Esophagus mucosa (tissue), 1 donor: ENCODE measurements around the gene ZBTB20. TPM values are rescaled to one million over a fixed set of nuclear protein-coding genes. Genes with fewer than 3 reads are reported as not detected.

Experiments
- ATAC-seq: fragments of 200-7000 bp; cut with Tn5 transposase; one replicate; pipeline ENCODE4 v1.9.1; 2020
- total RNA-seq: library from RNA; stranded (reverse); gene quantifications from one replicate; pipeline ENCODE4 v1.2.4, GENCODE V29; 2023
- donor health status: DM: yes; HTN: yes; CAD: no.

Gene ZBTB20
- total RNA-seq, 1 donor from 2014 or later, result 7.3 TPM

DNA sequence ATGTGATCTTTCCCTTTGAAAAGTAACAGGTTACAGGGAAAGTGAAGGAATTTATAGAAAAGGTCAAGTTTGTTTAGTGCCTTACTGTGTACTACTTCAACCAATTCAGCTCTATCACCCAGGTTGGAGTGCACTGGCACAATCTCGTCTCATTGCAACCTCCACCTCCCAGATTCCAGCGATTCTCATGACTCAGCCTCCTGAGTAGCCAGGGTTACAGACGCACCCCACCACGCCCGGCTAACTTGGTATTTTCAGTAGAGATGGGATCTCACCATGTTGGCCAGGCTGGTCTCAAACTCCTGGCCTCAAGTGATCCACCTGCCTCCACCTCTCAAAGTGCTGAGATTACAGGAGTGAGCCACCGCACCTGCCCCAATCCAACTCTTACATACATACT is 279.7 kb downstream of the ZBTB20 start:
- no peak for ATAC-seq

DNA sequence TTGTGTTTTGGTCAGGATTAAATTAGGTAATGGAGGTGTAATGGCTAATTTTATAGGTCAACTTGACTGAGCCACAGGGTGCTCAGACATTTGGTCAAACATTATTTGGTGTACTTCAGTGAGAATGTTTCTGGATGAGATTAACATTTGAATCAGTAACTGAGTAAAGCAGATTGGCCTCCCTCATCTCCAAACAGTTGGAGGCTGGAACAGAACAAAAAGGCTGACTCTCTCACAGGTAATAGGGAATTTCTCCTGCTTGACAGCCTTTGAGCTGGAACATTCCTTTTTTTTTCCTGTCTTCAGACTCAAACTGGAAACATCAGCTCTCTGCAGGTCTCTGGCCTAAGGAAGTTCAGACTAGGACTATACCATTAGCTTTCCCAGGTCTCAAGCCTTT is 280.7 kb downstream of the ZBTB20 start:
- no peak for ATAC-seq

DNA sequence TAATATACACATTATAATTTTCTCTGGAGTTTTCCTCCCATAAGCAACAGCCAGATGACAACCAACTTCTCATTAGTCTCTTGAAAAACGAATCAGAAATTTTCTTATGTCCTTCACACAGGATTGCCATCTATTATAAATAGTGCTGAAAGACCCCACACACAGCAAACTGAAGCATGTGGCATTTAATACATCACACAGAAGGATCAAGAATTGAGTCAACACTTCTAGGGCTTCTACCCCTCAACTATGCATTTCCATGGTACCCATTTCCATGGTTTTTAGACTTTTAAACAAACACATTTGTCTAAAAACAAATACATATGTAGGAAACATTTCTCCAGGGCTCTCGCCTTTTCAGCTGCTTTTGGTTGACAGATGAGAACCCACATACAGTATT is 282.1 kb downstream of the ZBTB20 start:
- ATAC-seq, result no peak

DNA sequence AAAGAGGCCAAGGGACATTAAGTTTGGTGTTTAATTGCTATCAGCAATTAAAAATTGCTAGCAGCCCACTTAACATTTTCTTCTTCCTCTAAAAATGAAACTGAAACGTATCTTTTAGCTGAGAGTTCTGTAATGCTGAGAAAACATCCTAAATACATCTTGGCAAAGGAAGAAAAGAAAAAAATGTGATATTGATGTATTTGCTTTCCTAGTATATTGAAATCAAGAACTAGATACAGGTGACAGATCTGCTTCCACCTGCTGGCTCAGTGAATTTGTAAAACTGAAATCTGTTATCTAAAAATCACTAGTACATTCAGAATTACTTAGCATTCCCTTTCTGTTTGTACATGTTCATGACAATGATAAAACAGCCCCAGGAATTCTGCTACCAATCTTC is 283.2 kb downstream of the ZBTB20 start:
- ATAC-seq, result no peak

DNA sequence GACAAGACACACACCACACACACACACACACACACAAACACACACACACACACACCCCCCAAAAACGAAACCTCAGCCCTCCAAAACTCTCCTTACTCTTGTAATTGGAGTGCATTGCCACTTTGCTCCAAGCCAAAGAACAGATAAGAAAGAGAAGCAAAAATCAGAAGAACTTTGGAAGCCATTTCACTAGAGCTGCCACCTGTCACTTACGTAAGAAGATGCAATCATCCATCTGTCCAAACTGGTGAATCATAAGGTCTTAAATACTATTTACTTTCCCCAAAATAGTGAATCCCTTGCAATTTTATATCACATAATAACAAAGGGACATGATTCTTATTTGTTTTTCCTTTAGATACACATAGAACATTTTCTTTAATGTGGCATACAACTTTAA is 285.4 kb downstream of the ZBTB20 start:
- no peak for ATAC-seq

DNA sequence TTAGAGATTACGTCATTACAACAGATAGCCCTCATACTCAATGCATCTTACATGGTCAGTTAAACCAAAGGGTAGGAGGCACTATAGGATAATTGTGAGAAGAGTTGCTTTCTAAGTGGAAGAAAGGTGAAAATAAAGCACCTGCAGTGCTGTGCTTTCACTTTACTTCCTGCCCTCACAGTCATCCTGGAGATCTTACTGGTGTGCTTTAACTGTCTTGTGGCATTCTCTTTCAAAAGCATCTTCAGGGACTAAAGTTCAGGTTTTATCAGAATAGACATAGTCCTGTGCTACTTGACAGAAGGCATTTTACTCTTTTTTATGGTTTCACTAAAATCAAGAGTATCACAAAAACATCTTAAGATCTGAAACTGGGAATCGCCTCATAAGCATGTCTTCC is 286.6 kb downstream of the ZBTB20 start:
- ATAC-seq, result no peak

DNA sequence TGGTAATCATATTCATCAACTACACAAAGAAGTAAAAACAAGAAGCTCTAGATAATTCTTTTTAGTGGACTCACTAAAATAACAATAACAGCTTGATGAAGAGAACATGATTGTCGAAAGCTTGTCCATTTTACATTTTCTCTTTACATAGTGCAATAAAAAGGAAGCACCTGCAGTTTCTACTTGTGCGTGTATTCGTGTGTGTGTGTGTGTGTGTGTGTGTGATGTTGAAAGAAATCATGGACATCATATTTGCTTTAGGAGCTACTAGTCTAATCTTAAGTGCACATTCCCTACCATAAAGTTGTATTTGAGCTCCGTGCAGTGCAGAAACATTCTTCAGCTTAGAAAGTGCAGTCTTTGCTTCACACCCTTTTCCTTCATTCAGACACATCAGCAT is 288.8 kb downstream of the ZBTB20 start:
- no peak for ATAC-seq

DNA sequence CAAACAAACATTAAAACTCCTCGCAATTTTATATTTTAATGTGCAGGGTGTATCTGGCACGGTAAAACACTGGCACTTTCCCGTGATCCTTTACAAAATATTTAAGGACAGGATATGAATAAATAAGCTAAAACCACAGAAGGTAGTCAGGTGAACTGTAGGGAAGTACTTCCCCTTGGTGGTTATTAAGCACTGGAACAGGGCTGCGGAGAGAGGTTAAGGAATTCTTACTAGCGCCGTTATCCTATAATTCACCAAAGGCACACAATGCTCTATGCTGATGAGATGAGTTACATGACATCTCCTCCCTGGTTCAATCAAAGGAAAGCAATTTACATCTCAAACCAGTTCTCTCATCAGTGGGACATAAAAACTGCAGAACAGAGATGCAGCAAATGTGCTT is 289.8 kb downstream of the ZBTB20 start:
- no peak for ATAC-seq

DNA sequence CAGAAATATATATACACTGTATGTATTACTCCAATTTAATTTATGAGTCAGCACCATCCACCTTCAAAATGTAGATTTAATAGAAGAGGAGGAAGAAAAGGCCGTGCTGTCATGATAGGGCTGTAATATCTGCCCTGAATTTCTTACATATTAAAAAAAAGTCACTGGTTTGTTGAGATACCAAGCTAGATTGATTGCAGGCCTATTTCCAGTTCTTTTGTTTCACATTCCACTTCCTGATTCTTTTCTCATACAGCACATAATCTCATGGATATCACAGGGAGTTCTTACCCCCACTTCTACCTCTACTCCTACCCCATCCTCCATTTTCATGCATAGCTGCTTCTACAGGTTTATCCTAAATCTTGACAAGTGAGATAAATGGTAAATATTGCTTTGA is 290.3 kb downstream of the ZBTB20 start:
- ATAC-seq, result no peak

DNA sequence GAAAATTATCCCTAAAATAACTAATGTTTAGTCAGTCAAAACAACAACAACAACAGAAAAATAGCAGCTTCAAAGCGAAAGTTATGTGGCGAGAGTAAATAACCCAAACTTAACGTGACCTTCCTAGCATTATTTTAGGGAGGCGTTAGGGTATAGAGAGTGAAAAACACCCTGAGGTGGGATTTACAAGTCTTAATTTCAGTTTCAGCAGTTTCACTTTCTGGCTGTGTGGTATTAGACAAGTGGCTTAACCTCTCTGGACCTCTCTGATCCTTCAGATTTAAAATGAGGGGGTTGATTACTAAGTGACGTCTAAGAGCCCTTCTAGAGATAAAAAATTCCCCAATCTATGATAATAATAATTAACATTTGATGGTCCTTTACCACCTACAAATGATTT is 291.2 kb downstream of the ZBTB20 start:
- ATAC-seq, result no peak

DNA sequence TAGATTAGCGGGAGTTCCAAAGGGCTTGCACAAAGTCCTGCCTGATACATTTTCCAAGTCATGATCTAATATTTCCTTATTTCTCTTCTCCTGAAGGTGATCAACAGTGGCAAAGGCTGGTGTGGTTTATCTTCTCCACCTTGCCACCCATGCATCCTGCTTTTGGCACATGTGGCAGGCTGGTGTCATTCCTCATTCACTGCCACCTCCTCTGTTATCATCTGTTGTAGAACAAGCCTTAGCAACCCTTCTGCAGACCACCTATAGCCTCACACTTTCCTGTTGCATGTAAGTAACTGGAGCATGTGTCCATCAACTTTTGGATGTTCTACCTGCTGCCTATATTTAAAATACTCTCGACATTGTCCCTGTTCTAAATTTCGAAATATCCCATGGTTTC is 294.1 kb downstream of the ZBTB20 start:
- no peak for ATAC-seq

DNA sequence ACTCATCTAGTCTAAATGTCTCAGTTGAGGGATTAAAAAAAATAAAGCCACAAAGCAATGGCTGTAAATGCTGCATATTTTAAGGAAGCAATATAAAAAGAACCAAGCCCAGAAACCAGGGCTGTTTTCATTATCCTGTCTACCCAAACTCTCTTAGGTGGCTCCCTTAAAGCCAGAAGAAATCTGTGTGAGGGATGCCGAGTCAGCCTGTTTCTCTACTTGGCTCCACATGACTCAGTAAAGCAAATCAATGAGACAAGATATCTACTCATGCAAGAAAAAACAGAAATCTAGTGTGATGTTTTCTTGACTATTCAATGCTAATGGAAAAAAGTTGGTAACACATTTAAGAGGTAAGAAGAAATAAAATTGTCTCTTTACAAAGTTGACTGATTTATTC is 296.2 kb downstream of the ZBTB20 start:
- ATAC-seq, result no peak

DNA sequence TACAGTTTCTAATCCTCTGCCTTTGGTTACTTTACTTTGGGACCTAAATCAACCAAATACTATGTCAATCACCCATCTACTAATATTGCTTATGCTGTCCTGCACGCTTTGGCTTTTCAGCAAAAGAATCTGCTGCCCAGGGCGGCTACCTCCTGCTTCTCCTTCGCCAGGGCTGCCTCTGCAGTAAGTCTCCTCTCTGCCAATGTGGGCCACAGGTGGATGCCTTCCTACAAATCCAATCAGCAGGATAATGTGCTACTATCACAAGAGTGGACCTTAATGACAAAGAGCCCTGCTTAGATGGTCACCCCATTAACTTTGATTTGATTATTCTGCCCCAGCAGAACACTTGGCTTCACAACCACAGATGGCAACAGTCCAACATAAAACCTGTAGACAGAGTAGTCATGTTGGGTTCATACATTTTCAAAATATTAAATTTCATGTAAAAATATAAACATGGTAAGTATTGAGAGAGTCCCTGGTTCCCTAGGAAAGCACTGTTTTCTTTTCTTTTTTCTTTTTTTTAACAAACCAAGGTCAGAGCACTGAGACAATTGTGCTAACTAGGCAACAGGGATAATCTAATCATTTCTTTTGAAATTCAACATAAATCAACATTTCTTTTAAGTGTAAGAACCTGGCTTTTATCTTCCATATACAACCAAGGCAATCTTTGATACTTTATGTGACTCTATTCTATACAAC is 298.3 kb downstream of the ZBTB20 start:
- no peak for ATAC-seq

DNA sequence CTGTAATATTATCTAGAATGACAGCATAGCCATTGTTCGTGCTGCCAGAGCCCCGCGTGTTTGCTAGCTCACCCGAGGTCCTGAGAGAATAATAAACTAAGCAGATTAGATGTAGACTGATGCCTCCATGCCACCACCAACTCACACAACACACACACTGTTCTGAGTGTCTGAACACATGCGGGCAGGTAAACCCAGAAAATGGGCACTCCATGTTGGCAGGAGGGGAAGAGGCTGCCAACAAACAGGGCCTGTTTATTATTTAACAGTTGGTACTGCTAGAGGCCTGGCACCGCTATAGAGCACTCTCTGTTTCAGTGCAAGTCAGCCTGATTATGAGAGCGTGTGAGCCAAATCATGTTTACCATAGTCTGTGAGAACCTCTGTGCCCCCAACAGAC is 299.0 kb downstream of the ZBTB20 start:
- ATAC-seq, result no peak

DNA sequence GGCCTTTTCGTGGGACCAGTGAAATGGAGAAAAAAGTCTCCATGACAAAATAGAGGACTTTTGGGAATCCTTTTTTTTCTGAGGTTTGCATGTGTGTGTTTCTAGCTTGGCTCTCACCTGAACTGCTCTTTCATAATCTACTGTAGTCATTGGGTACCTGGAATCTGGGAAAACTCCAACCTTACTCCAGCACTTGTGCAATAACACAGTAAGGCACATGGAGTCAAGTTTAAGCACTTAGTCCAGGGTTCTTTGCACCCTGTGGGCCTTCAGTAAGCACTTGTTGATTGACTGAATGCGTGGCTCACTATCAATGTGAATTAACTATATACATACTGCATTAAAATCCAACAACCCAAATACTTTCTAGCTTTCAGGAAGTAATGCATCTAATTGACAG is 299.5 kb downstream of the ZBTB20 start:
- ATAC-seq, result no peak

DNA sequence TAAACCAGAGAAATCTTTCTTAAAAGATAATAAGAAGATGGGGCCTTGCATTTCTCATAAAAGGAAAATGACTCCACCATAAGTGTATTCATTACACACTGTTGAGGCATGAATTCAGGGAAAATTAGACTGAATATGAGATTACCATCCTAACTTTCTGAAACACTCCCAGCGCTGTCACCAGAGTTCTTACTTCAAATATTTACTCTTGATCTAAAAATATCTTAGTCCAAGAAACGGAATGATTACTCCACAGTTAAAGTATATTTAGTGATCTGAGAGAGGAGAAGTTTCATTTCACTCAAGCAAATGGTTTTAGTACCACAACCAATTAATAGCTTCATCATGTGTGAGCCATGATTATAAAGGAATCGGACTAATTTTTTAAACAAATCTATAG is 300.3 kb downstream of the ZBTB20 start:
- no peak for ATAC-seq

DNA sequence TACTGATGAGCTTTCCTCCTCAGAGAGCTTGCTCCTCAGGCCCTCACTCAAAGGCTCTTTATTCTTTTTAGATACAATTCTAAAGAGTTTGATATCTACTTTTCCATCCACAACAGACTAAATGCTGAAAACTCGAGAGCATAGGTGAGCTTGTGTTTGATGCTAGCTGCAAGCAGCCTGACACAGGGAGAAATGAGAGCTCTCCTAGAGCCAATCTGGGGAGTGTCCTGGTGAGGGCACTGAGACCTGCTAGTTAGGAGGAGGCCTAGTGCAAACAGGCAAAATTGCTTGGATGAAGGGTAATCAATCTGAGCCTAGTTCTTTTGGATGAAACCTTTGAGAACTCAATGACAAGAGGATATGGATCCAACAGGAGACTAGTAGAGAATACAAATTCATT is 300.8 kb downstream of the ZBTB20 start:
- no peak for ATAC-seq

DNA sequence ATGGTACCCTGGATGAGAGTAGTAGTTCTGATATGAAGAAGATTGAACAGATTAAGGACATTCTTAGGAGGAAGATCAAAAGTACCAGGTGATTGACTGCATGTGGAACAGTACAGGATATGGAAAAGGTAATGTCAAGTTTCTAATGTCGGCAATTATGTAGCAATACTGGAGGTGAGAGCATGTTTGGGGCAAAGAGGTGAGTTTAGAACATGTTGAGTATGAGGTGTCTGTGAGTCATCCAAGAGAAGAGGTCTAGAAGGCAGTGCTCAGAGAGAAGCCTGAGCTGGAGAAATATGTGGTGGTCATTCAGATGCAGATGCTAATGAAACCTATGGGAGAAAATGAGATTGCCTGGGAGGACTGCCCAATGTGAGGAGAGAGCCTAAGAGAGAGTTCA is 305.6 kb downstream of the ZBTB20 start:
- ATAC-seq, result no peak

DNA sequence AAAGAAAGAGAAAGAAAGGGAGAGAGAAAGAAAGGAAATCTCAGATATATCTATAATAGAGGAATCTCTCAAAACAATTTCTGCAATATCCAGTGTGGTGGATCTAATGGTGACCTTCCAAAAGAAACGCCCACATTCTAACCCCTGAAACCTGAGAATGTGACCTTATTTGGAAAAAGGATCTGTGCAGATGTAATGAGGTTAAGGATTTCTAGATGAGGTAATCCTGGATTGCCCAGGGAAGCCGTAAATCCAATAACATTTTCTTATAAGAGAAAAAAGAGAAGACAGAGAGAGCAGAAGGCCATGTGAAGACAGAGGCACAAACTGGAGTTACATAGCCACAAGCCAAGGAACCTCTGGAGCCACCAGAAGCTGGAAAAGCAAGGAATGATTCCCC is 307.6 kb downstream of the ZBTB20 start:
- no peak for ATAC-seq

DNA sequence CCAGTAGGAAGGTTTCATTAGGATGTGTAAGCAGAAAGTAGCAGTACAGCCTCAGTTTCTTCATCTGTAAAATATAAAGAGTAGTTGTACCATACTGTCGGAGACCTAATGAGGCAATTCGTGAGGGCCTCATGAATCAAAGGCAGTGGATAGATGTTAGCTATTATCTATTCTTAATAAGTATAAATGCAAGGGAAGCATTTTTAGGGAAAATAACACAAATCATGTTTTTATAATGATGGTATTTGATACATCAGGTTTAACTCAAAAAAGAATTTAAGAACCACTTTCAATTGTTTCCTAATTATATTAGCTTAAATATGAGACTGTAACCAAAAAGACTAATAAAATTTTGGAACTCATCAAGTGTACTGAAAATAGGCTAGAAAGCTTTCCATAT is 309.1 kb downstream of the ZBTB20 start:
- no peak for ATAC-seq

DNA sequence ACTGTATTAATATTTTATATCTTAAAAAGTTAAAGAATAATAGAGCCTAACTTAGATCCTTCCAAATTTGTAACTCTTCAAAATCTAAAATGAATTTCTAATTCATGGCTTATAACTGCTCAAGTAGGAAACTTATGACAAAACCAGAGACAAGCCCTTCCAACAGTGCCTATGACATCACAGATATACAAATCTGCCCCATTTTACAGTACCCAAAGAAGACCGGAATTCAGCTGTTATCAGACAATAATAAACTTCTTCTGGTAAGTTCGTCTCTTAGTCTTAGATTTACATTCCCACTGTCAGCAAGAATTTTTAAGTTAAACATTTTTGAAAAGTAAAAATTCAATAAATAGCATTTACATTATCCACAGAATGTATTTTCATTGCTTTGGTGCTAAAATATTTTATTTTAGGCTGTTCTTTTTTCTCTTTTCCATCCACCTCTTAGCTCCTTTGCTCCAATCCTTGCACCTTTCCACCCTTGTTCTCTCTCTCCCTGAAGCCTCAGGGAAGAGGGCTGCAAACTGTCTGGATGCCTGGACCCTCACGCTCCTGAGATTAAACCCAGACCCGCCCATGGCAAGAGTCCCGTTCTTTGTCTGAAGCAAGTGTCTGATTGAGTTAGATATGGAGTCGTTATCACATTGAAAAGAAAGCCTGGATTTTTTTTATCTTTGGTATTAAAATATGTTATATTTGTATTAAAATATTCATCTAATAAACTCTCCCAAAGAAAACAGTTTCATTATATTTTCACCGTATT is 312.7 kb downstream of the ZBTB20 start:
- no peak for ATAC-seq

DNA sequence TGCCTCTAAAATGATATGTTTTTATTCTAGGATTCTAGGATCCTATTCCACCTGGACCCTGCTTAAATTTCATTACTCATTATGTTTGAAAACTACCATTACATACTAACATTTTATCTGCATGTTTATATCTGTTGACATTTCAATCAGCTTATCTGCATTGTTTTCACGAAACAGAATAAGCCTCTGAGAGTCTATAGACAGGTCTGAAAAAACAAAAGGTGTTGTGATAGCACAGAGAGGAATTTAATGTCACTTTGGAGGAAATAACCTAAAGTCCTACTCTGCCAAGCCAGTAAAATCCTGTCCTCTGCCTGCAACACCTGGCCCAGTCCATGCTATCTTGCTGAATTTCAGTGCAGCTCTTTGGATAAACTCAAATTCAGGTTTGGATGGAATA is 315.2 kb downstream of the ZBTB20 start:
- ATAC-seq, result no peak

DNA sequence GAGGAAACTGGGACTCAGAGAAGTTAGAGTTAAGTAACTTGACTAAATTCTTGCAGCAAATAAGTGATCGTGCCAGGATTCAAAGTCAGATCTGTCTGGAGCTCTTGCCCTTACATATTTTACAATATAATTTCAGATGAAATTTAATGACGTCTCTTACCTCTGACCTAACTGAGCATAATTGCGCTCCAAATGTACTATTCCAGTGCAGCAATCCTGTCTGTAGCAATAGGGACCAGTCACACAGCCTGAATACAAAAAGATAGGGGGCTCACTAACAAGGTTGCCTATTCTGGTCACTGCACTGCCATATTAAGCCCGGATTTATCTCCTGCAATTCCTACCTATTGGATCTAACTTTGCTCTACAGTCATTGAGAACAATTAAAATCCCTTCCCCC is 316.4 kb downstream of the ZBTB20 start:
- ATAC-seq, result no peak

DNA sequence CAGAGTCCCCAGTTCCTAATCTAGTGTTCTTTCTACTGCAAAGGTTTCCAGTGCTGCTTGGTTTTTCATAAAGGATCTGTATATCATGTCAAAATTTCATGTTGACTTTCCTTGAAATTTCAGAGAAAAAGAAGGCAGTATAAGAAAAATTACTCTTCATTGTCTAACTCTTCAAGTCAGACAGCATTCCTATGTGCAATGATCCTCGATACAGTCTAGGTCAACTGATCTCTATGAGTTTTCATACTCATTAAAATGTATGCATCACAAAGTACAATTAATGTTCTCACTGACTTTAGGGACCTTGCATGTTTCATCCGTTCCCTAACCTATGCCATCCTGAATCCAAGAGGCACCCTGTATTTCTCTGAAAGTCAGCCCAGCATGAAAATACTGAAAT is 317.3 kb downstream of the ZBTB20 start:
- no peak for ATAC-seq

DNA sequence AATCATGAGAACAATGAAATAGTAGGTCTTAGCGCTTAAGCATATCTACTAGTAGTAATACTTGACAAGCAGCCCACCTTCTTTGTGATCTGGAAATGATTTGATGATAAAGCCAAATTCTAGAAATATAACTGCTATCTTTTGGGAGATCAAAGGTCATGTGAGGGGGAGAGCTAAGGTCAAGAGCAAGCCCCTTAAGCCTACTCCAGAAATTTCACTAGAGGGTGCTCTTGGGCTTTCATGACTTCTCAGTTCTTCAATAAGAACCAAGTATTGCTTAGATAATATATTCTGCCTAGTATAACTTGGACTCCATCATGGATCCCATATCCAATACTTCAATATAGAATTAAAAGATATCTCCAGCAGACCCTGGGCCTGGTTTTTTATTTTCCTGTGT is 319.6 kb downstream of the ZBTB20 start:
- ATAC-seq, result no peak
